HuH-7.5 (cell line): ENCODE measurements around the gene SLC35G6.
"Not testable (repeated sequence)": the region's sequence is repeated elsewhere in the genome, so short reads cannot be mapped to it uniquely, and the experiment has no call there.

Experiments
- DNase-seq: peaks from one replicate; pipeline ENCODE4 v3.0.0; 2011; ENCODE audit warnings: low spot score

The SLC35G6 gene

GRCh38 chr17:7479213-7480088 is 1.8 kb upstream of the SLC35G6 start, which contains the start of gene ZBTB4:
ZBTB4 (minus strand) TSS chr17:7479631; CDS start chr17:7466801, 12,830 bp downstream.
- peak; percentile 63 for DNase-seq

GRCh38 chr17:7480089-7480384 is 1.2 kb upstream of the SLC35G6 start:
- DNase-seq = no peak

GRCh38 chr17:7481842-7482741 is 846 bp downstream of the SLC35G6 start:
- DNase-seq = not testable (repeated sequence)

- not testable (repeated sequence) for DNase-seq
These were observed 1.5 kb downstream of the SLC35G6 start for GRCh38 chr17:7482742-7483088.

GRCh38 chr17:7483255-7484066 is 2.2 kb downstream of the SLC35G6 start:
- DNase-seq = peak; percentile 83

GRCh38 chr17:7484067-7484918 is 3.0 kb downstream of the SLC35G6 start, which contains the start of gene POLR2A:
POLR2A (plus strand) TSS chr17:7484366.
- DNase-seq = peak; percentile 94

GRCh38 chr17:7484919-7485377 is 3.7 kb downstream of the SLC35G6 start:
- DNase-seq = no peak

- no peak for DNase-seq
These were observed 4.9 kb downstream of the SLC35G6 start for GRCh38 chr17:7486181-7486580.

- DNase-seq = no peak
These were observed 8.9 kb downstream of the SLC35G6 start for GRCh38 chr17:7490144-7490543.

GRCh38 chr17:7491583-7491982 is 10.3 kb downstream of the SLC35G6 start:
- no peak for DNase-seq

GRCh38 chr17:7493941-7494340 is 12.7 kb downstream of the SLC35G6 start:
- no peak for DNase-seq

- no peak for DNase-seq
These were observed 14.7 kb downstream of the SLC35G6 start for GRCh38 chr17:7495906-7496434.

GRCh38 chr17:7496470-7497183 is 15.4 kb downstream of the SLC35G6 start:
- DNase-seq = no peak

- DNase-seq = no peak
These were observed 16.0 kb downstream of the SLC35G6 start for GRCh38 chr17:7497228-7497627.

GRCh38 chr17:7497636-7498035 is 16.4 kb downstream of the SLC35G6 start:
- no peak for DNase-seq

GRCh38 chr17:7499161-7499560 is 17.9 kb downstream of the SLC35G6 start:
- no peak for DNase-seq

GRCh38 chr17:7501729-7502128 is 20.5 kb downstream of the SLC35G6 start:
- no peak for DNase-seq

- no peak for DNase-seq
These were observed 21.1 kb downstream of the SLC35G6 start for GRCh38 chr17:7502171-7502847.

- no peak for DNase-seq
These were observed 21.7 kb downstream of the SLC35G6 start for GRCh38 chr17:7502987-7503386.

- DNase-seq = no peak
These were observed 22.3 kb downstream of the SLC35G6 start for GRCh38 chr17:7503521-7503920.
